MCF 10A (cell line): ENCODE data around the gene MRAS. TPM values are rescaled to one million over a fixed set of nuclear protein-coding genes. Genes with fewer than 3 reads are reported as not detected.

Source experiments
- BruUV-seq: library from RNA; stranded (reverse); fragments of 400-500 nt; replicated peaks from 2 replicates; lab custom pipeline; 2021; lab: Mats Ljungman, UMichigan
- CTCF ChIA-PET: fragments of 300-600 bp; sonication (Branson Sonifier 250); formaldehyde crosslinking; extraction: SDS; loops from one replicate; lab custom pipeline; 2021; ENCODE audit warnings: antibody characterized with exemption, inconsistent platforms; lab: Yijun Ruan, JAX
- POLR2A ChIA-PET: fragments of 300-600, 350-650 bp; sonication (Branson Sonifier 250); formaldehyde crosslinking; extraction: SDS; loops from one replicate; lab custom pipeline; 2020; ENCODE audit warnings: antibody characterized with exemption, inconsistent platforms; lab: Yijun Ruan, JAX
- DNase-seq: peaks from one replicate; pipeline ENCODE4 v3.0.0-alpha.2; 2018; ENCODE audit not compliant: unreplicated experiment
- H3K27ac Mint-ChIP-seq: one replicate; pipeline ENCODE4 v1.8.0; 2022; ENCODE audit warnings: mild to moderate bottlenecking, low read depth, mixed read lengths; ENCODE audit not compliant: unreplicated experiment
- H3K27me3 Mint-ChIP-seq: one replicate; pipeline ENCODE4 v1.8.0; 2022; ENCODE audit warnings: mixed read lengths; ENCODE audit not compliant: insufficient read depth, unreplicated experiment
- H3K36me3 Mint-ChIP-seq: one replicate; pipeline ENCODE4 v1.8.0; 2022; ENCODE audit warnings: mild to moderate bottlenecking, moderate library complexity, mixed read lengths; ENCODE audit not compliant: insufficient read depth, unreplicated experiment
- H3K4me1 Mint-ChIP-seq: one replicate; pipeline ENCODE4 v1.8.0; 2022; ENCODE audit warnings: mixed read lengths; ENCODE audit not compliant: insufficient read depth, unreplicated experiment
- H3K4me3 Mint-ChIP-seq: one replicate; pipeline ENCODE4 v1.8.0; 2022; ENCODE audit warnings: mild to moderate bottlenecking, moderate library complexity, mixed read lengths; ENCODE audit not compliant: unreplicated experiment
- H3K9me3 Mint-ChIP-seq: one replicate; pipeline ENCODE4 v1.8.0; 2022; ENCODE audit warnings: mixed read lengths; ENCODE audit not compliant: unreplicated experiment
- CTCF ChIP-seq: fragments of 200-600 bp; IDR thresholded peaks from one replicate; pipeline ENCODE4 v1.8.0; 2022; ENCODE audit warnings: antibody characterized with exemption, mild to moderate bottlenecking; ENCODE audit not compliant: unreplicated experiment
- intact Hi-C: fragments of 100-400 bp; cut with micrococcal nuclease; formaldehyde crosslinking; loops from 2 replicates; pipeline ENCODE4 v1.14.1; 2022
- total RNA-seq: library from RNA; stranded (reverse); gene quantifications from 2 replicates; pipeline ENCODE4 v1.2.3, GENCODE V29; 2022

The MRAS gene
- total RNA-seq, 1 experiment from 2014 or later = 5.2 TPM

GRCh38 chr3:138323971-138324370, 24.4 kb upstream of the MRAS start:
- Mint-ChIP-seq H3K9me3 (no peaks in the 10 kb centered on the region), H3K4me3 (no peak overlapping the region), H3K36me3 (no peaks in the 10 kb centered on the region), H3K4me1 (peaks cover 9% of the 10 kb centered on the region), H3K27ac (no peak overlapping the region), H3K27me3 (no peaks in the 10 kb centered on the region)
- TF ChIP-seq CTCF = no peak
- no peak for DNase-seq
- CTCF ChIA-PET = interaction anchor here (1.2 kb wide), 1 partner anchor 9 kb away, joined by 3 read pairs; no protein-coding TSS in a partner anchor
- POLR2A ChIA-PET = no interaction called here
- no TSS peak for BruUV-seq
- intact Hi-C loops = no loop called here

DNA sequence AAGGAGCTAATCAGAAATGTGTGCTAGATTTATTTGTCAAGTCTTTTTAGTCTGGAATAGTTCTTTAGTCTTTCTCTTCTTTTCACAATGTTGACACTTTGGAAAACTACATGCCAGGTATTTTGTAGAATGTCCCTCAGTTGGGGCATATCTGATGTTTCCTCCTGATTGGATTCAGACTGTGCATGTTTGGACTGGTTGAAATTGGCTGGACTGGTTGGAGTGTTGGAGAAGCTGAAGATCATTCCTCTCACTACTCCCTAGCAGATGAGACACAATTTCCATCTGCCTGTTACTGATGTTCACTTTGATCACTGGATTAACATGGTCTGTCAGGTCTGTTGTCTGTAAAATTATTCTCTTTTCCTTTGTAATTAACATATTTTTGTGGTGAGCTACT, 22.4 kb upstream of the MRAS start:
- Mint-ChIP-seq H3K36me3 (no peaks in the 10 kb centered on the region), H3K27me3 (no peaks in the 10 kb centered on the region), H3K4me3 (no peak overlapping the region), H3K4me1 (peaks cover 9% of the 10 kb centered on the region), H3K9me3 (no peaks in the 10 kb centered on the region), H3K27ac (no peak overlapping the region)
- POLR2A ChIA-PET = interaction anchor here (0.6 to 1.2 kb wide), 4 partner anchors 22 to 268 kb away, joined by 3 to 4 read pairs (median 4); partner anchors contain the start of genes CEP70 and MRAS
- no peak for DNase-seq
- BruUV-seq = no TSS peak
- intact Hi-C loops = no loop called here
- TF ChIP-seq CTCF = no peak
- CTCF ChIA-PET = interaction anchor here (0.6 to 1.2 kb wide), 4 partner anchors 44 to 267 kb away, joined by 3 to 4 read pairs (median 3); no protein-coding TSS in a partner anchor

GRCh38 chr3:138326866-138327595, 21.3 kb upstream of the MRAS start:
- Mint-ChIP-seq H3K36me3 (no peaks in the 10 kb centered on the region), H3K27me3 (no peaks in the 10 kb centered on the region), H3K9me3 (no peaks in the 10 kb centered on the region), H3K4me1 (peaks cover 9% of the 10 kb centered on the region), H3K4me3 (no peak overlapping the region), H3K27ac (no peak overlapping the region)
- POLR2A ChIA-PET = interaction anchor here (0.7 to 1.2 kb wide), 3 partner anchors 21 to 110 kb away, joined by 3 read pairs; partner anchors contain the start of gene MRAS
- BruUV-seq = no TSS peak
- DNase-seq = no peak
- TF ChIP-seq CTCF = no peak
- CTCF ChIA-PET = interaction anchor here (0.6 to 1.2 kb wide), 7 partner anchors 18 to 589 kb away, joined by 3 to 6 read pairs (median 4); partner anchors contain the start of gene ESYT3
- intact Hi-C loops = no loop called here

GRCh38 chr3:138327831-138328230, 20.5 kb upstream of the MRAS start:
- intact Hi-C loops = no loop called here

More at GRCh38 chr3:138327831-138328230, 20.5 kb upstream of the MRAS start:
- no peak overlapping the region for H3K4me3 Mint-ChIP-seq
- no peaks in the 10 kb centered on the region for H3K9me3 Mint-ChIP-seq
- H3K27ac Mint-ChIP-seq = no peak overlapping the region
- no TSS peak for BruUV-seq
- ChIA-PET CTCF (interaction anchor here (0.7 to 1.7 kb wide), 7 partner anchors 9 to 588 kb away, joined by 3 to 6 read pairs (median 4); no protein-coding TSS in a partner anchor), POLR2A (interaction anchor here (0.7 kb wide), 1 partner anchor 102 kb away, joined by 3 read pairs; no protein-coding TSS in a partner anchor)
- H3K36me3 Mint-ChIP-seq = no peaks in the 10 kb centered on the region
- peaks cover 9% of the 10 kb centered on the region for H3K4me1 Mint-ChIP-seq
- no peak for TF ChIP-seq CTCF
- DNase-seq = peak; percentile 36
- no peaks in the 10 kb centered on the region for H3K27me3 Mint-ChIP-seq
